Ecto neural progenitor cell (in vitro differentiated cells): ENCODE data around the gene IFITM2.
"Not testable (repeated sequence)": the region's sequence is repeated elsewhere in the genome, so short reads cannot be mapped to it uniquely, and the experiment has no call there.

Experiments used
- DNase-seq: peaks from one replicate; pipeline ENCODE4 v3.0.0-alpha.2; 2018; ENCODE audit warnings: low spot score

IFITM2 gene

DNA sequence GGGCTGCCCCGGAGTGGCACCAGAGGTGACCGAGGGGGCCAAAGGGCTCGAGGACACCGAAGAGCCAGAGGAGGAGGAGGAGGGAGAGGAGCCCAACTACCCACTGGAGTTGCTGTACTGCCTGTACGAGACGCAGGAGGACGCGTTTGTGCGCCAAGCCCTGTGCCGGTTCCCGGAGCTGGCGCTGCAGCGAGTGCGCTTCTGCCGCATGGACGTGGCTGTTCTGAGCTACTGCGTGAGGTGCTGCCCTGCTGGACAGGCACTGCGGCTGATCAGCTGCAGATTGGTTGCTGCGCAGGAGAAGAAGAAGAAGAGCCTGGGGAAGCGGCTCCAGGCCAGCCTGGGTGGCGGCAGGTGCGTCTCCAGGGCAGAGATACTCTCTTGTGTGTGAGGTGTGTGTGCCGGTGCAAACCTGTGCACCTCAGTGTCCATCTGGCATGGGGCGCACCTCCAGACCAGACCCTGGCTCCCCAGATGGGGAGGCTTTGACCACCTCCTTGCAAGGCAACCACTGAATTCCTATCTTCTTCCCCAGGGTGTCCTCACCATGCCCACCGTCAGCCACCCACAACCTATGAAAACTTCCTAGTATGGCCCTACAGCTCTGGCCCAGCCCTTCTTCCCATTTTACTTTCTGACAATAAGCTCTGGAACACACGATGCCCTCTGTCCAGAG is 26.0 kb upstream of the IFITM2 start:
- peak; percentile 45 for DNase-seq

DNA sequence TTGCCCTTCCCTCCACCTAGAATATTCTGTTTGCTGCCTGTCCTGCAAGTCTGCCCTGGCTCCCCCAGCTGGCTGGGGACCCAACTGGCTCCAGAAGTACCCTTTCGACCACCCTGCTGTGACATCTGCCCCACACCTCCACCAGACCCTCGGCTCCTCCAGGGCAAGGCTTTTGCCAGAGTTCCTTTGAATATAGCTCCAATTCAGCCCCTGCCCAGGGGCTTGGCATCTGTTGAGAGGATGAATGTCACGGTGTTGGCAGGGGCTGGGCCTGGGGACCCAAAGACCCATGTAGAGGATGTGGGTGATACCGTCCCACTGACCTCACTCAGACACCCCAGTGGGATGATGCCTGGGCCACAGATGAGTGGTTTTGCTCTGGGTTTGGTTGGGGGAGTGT is 25.4 kb upstream of the IFITM2 start:
- no peak for DNase-seq

DNA sequence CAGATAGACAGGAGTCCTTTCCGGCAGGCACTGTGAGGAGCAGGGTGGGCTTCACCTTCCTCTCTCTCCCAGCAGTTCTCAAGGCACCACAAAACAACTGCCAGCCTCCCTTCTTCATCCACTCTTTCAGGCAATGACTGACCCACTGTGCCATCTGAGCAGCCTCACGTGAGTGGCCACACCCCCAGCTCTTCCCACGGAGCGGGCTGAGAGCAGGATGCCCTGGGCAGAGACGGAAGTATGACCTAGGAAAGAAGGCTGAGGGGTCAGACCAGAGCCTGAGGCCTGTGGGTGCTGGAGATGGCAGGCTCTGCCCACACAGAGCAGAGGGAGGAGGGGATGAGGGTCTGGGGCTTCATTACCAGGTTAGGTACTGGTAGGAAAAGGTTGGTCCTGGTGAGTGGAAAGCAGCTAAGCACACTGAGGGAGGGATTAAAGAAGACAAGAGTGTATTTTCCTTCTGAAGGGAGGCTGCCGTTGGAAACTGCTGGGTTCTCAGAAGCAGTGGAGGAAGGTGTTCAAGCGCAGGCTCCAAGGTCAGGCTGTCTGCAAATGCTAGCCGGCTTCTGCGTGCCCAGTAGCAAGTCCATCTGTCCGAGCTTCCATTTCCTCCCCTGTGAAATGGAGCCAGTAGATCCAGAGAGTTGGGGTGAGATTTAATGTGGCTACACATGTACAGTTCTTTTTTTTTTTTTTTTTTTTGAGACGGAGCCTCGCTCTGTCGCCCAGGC is 24.8 kb upstream of the IFITM2 start:
- DNase-seq: no peak

DNA sequence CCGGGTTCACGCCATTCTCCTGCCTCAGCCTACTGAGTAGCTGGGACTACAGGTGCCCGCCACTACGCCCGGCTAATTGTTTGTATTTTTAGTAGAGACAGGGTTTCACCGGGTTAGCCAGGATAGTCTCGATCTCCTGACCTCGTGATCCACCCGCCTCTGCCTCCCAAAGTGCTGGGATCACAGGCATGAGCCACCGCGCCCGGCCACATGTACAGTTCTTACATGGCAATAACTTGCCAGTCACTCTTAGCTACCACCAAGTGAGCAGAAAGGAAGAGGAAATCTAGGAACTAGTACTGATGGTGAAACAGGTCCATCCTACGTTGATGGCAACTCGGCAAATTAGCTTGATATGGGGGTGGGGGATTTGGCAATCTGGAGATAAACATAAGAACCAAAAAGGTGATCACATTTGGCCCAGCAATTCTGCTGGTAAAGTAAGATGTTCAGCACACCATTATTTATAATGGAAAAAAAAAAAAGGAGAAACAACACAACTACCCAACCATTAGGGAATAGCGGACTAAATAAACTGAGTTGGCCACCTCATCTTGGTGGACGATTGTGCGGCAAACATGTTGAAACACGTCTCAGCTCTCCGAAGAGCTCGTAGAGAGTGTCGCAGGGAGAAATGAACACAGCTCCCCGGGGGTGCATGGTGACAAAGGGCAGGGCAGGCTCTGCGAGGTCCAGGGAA is 24.1 kb upstream of the IFITM2 start:
- no peak for DNase-seq

DNA sequence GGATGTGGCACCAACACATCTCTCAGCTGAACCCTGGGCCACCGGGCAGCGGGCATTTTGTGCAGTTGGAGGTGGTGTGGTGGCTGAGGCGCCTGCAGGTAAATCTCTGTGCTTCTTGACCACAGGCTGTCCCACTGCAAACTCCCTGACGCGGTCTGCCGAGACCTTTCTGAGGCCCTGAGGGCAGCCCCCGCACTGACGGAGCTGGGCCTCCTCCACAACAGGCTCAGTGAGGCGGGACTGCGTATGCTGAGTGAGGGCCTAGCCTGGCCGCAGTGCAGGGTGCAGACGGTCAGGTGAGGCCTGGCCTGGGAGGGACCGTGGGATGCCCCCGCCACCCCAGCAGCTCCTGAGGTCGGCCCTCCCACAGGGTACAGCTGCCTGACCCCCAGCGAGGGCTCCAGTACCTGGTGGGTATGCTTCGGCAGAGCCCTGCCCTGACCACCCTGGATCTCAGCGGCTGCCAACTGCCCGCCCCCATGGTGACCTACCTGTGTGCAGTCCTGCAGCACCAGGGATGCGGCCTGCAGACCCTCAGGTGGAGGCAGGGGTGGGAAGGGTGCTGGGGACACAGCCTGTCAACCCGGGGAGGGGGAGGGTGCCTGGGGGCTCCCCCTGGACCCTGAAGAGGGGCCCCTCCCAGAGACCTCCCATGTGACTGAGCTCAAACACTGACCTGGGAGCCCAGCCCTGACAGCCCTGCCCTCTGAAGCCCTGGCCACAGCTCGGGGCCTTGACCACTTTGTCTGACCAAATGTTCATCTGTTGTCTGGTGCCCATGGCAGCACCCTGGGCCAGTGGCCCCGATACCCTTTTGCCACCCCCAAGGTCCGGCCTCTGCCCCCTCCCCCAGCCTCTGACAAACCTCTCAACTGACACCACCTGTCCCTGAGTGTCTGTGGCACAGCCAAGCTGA is 23.3 kb upstream of the IFITM2 start:
- DNase-seq: peak; percentile 52

DNA sequence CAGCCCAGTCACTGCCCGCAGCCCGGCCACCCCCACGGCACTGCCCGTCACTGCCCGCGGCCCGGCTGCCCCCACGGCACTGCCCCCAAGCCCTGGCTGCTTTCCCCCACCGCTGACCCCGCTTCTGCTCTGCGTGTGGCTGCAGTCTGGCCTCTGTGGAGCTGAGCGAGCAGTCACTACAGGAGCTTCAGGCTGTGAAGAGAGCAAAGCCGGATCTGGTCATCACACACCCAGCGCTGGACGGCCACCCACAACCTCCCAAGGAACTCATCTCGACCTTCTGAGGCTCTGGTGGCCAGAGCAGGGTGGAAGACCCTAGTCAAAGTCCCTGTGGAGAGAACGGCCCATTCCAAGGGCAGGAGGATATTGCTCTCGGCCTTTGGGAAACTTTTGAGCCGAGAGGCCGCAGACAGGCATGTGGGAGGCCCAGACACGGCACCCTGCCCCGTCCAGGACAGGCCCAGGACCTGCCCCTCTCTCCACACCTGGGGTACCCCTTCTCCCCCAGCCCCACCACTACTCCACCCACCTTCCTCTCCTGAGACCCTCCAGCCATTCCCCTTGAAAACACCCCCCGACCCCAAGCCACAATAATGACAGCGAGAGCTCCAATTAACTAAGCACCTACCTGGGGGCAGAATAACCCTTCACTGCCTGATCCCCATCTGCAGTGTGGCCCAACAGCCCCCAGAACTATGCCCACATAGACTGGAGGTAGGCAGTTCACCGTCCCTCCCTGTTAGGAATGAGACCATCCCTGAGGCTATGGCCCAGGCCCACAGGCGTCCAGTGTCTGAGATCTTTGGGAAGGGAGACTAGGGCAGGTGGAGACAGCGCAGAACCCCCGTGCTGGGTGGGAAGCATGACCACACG is 22.4 kb upstream of the IFITM2 start:
- DNase-seq: no peak

DNA sequence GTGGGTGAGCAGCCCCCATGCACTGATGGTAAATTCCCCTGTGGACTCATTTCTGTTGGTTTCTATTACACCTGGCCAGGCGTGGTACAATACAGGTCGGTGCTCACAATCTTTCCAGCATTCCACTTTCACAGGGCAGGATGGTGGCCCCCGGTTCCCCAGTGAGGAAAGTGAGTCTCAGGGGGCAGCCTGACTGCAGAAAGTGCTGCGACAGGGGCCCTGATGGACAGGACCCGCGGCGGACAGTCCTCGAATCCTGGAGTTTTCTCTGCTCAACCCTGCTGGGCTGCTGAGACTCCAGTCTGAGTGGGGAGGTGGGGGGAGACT is 21.8 kb upstream of the IFITM2 start:
- DNase-seq: no peak

DNA sequence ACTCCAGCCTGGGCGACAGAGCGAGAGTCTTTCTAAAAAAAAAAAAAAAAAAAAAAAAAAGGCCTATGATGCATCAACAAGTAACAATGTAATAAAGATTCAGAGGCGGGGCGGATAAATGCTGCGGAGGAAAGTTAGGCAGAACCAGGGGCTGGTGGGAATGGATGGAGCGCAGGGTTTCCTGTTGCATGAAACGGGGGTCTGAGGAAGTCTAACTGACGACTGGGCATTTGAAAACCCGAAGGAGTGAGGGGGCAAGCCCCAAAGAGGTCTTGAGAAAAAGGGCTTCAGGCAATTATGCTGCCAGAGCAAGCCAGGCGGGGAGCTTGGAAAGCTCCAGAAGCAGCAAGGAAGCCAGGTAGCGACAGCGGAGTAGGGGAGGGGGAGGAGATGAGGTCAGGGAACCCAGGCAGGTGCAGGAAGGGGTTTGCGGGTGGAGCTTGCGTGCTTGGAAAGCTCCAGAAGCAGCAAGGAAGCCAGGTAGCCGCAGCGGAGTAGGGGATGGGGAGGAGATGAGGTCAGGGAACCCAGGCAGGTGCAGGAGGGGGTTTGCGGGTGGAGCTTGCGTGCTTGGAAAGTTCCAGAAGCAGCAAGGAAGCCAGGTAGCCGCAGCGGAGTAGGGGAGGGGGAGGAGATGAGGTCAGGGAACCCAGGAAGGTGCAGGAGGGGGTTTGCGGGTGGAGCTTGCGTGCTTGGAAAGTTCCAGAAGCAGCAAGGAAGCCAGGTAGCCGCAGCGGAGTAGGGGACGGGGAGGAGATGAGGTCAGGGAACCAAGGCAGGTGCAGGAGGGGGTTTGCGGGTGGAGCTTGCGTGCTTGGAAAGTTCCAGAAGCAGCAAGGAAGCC is 20.4 kb upstream of the IFITM2 start:
- not testable (repeated sequence) for DNase-seq

DNA sequence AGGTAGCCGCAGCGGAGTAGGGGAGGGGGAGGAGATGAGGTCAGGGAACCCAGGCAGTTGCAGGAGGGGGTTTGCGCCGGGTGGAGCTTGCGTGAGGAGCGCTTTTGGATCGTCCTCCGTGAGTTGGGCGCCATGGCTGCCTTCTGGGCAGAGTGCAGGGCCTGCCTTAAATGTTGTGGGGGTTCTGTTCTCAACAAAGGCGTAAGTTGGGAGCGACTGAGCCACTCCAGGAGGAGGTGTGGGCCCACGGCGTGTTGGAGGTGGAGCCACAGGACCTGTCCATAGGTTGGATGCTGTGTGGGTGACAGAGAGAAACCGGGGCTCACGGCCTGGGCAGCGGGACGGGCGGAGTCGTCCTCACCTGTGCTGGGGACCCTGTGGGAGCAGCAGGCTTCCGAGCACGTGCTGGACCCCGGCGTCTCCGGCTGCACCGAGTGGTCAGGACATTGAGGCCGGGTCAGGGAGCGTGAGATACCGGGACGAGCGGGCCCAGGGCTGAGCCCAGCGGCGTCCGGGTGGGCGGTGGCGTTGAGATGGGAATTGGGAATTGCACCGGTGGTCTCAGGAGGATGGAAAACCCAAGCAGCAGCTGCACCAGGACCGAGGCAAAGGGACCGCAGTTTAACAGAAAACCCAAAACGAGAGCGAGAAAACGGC is 19.7 kb upstream of the IFITM2 start:
- no peak for DNase-seq

DNA sequence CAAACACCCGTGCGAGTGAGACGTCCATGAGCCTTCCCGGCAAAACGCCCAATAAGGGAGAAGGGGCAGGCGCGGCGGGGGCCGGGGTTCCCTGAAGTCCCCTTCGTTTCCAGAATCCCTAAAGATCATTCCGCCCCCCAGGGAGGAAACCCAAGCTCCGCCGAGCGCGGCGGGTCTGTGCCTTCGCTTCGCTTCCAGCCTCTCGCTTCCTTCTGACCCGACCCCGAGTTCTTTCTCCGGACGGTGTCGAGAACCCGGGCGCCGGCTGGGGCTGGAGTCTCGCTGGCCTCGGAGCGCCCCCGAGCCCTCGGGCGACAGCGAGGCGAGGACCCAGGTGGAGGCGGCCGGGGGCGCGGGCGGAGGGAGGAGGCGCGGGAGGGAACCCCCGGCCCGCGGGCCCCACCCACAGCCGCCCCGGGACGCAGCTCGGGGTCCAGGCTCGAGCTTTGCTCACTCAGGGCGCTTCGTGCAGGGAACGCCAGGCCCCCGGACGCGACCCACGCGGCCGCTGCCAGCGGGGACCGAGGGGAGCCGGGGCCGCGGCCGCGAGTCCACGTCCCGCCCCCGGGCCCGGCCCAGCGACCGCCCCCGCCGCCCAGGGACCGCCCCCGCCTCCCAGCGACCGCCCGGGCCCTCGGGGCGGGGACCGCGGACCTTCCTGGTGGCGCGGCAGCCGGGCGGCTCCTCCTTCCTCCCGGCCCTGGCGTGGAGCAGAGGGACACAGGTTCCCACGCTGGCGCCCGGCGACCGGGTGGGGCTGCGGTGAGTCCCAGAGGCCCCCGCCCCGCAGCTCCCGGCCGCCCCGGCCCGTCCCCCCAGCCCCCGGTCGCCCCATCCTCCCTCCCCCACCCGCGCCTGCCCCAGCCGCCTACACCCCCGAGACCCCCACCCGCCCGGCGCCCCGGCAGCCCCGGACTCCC is 18.9 kb upstream of the IFITM2 start, which contains the start of gene PGGHG:
TSS of gene PGGHG (plus strand) at position 649 of the 920 bp plus-strand sequence. CDS start 691 bp downstream, outside the sequence.
- DNase-seq: peak; percentile 78

DNA sequence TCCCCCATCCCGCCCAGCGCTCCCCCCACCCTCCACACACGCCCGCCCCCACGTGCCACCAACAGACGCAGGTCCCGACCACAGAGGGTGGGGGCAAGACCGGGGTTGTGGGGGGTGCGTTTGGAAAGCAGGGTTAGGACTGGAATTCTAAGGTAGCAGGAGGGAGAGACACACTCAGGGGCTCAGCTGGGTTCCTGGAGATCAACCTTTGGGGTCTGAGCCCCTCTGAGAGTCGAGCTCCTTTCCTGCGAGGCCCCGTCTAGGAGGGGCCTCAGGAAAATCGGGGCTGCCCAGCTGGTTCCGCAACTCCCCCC is 18.3 kb upstream of the IFITM2 start:
- DNase-seq: no peak

DNA sequence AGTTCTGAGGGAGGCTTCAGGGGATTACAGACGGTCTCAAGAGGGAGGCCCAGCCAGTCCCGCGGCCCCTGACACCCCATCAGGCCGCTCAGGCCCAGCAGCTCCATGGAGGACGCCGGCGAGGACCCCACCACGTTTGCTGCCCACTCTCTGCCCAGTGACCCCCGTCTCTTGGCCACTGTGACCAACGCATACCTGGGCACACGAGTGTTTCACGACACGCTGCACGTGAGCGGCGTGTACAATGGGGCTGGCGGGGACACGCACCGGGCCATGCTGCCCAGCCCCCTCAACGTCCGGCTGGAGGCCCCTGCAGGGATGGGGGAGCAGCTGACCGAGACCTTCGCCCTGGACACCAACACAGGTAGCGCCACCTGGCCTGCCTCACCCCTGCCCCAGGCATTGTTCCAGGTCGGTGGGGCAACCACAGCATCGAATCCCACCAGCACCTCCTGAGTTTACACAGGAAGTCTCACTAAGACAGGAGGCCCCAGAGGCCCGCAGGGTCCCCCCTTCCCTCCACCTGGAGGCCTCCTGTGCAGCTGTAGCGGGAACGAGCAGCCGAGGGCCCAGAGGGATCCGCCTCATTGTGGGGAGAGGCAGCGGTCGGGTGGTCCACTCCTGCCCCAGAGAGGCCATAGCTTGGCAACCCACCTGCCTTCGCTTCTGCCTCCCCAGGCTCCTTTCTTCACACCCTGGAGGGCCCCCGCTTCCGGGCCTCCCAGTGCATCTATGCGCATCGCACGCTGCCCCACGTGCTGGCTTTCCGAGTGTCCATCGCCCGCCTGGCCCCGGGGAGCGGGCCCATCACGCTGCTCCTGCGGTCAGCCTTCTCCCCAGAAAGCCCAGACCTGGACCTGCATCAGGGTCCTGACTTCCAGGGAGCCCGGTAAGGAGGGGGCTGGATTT is 17.6 kb upstream of the IFITM2 start:
- DNase-seq: no peak

DNA sequence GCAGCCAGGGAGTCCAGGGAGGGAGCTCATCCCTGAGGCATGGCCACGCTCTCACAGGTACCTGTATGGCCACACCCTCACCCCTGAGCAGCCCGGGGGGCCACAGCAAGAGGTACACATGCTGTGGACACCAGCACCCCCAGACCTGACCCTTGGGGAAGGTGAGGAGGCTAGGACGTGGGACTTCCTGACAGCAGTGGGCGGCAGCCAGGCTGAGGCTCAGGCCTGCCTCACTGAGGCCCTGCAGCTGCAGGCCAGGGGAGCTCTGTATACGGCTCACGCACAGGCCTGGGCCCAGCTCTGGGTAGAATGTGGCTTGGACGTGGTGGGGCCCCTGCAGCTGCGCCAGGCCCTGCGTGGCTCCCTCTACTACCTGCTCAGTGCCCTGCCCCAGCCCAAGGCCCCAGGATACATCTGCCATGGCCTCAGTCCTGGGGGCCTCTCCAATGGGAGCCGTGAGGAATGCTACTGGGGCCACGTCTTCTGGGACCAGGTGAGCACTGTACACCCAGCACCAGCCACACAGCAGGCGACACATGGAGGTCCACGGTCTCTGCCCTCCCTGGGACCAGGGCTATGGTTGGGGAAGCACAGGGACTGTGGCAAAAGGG is 16.9 kb upstream of the IFITM2 start:
- DNase-seq: no peak

DNA sequence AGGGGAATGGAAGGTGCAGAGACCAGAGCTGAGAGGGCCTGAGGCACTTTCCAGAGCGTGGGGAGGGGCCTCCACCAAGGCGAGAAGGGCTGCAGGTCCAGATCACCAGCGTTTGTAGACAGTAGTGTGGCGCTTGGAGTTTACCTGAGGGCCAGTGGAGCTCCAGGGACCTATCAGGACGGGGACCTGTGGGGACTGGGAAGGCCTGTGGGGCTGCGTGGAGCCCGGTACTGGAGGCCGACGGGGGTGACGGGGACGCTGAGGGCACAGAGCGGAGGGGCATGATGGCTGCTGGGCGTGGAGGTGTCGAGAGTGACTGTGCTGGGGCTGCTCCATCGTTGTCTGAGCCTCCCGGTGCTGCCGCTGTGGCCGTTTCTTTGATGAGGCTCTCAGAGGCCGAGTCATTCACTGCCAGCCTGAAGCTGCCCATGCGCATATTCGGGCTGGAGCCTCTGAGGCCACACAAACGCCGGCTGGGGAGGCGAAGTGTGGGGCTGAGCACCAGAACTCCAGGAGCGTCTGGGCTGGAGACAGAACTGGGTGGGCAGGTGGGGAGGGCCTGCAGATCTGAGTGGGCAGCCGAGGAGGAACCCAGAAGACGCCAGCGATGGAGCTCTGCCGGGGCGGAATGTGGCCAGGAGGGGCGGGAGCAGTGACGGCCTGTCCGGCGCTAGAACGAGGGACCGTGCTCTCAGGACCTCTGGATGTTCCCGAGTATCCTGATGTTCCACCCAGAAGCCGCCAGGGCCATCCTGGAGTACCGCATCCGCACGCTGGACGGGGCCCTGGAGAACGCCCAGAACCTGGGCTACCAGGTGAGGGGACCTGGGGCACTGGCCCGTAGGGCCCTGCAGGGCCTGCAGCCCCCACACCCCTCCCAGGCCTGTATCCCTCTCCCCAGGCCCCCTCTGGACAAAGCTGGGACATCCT is 16.1 kb upstream of the IFITM2 start:
- no peak for DNase-seq

DNA sequence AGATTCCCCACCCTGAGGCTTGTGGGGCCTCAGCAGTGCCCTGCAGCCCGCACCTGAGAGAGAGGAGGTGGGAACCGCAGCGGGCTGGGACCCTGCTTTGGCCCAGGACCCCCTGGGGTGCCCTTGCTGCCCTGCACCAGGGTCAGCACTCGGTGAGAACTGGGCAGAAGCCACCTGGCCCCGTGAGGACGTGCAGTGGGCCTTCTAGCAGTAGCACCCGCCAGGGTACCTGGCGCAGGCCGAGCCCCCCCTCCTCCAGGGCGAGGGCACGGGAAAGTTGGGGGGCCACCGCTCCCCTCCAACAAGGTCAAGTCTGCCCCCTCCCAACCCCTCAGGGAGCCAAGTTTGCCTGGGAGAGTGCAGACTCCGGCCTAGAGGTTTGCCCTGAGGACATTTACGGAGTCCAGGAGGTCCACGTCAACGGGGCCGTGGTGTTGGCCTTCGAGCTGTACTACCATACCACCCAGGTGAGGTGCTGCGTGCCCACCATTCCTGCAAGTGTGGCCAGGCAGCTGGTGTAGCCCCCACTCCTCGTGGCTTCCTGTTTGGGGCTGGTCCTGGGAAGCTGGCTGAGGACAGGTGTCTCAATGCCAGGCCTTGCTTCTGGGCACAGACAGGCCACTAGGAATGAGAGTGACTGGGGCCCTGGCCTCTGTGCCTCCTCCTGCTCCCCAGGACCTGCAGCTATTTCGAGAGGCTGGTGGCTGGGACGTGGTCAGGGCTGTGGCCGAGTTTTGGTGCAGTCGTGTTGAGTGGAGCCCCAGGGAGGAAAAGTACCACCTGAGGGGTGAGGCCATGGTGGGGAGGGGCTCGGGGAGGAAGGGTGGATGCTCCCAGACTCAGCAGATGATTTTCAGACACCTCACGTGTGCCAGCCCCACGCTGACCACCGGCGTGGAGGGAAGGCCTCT is 15.2 kb upstream of the IFITM2 start:
- no peak for DNase-seq
